A549 treated with dexamethasone at 1 μM for 4 hours (cell line): ENCODE results near the gene RPL31. TPM values are rescaled to one million over a fixed set of nuclear protein-coding genes. Genes with fewer than 3 reads are reported as not detected.

Experiments used
- total RNA-seq: library from RNA; stranded (reverse); fragments of 200-300 nt; extraction: Qiagen RNA extraction; gene quantifications from 5 replicates; pipeline ENCODE4 v1.2.3, GENCODE V29; 2022

RPL31 gene
- total RNA-seq: 1,633 to 2,140 TPM (median 1,734 TPM) in 5 replicates

GRCh38 chr2:101001691-101002561 is at the start of gene RPL31:
RPL31 (plus strand) TSS chr2:101002289; CDS start chr2:101002702, 413 bp downstream.

Other genes with a start within 250 kb of the RPL31 start
- gene NPAS2, start 182.2 kb upstream of the RPL31 start, total RNA-seq: 48.6 to 106 TPM (median 94.3 TPM) in 5 replicates
- 69.1 to 105 TPM (median 82.0 TPM) in 5 replicates for gene TBC1D8, start 149.1 kb downstream of the RPL31 start, total RNA-seq